ENCODE measurements around the gene OR4F15.

- no peak for TF ChIP-seq EZH2 (IDR thresholded peaks at IDR 0.05; ENCODE audit: low read length, missing control alignments)
- TF ChIP-seq, protein P1, sequence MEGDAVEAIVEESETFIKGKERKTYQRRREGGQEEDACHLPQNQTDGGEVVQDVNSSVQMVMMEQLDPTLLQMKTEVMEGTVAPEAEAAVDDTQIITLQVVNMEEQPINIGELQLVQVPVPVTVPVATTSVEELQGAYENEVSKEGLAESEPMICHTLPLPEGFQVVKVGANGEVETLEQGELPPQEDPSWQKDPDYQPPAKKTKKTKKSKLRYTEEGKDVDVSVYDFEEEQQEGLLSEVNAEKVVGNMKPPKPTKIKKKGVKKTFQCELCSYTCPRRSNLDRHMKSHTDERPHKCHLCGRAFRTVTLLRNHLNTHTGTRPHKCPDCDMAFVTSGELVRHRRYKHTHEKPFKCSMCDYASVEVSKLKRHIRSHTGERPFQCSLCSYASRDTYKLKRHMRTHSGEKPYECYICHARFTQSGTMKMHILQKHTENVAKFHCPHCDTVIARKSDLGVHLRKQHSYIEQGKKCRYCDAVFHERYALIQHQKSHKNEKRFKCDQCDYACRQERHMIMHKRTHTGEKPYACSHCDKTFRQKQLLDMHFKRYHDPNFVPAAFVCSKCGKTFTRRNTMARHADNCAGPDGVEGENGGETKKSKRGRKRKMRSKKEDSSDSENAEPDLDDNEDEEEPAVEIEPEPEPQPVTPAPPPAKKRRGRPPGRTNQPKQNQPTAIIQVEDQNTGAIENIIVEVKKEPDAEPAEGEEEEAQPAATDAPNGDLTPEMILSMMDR (conservative IDR thresholded peaks at IDR 0.05 in 1 of 2, IDR thresholded peaks at IDR 0.05 in 1 of 2; ENCODE audit: low read depth in 1 of 2, low read length in 2 of 2) = no peak
These were observed 29.7 kb downstream of the OR4F15 start for GRCh38 chr15:101841656-101842055.

Data from fibroblast of lung (primary cell).